HFF-Myc (cell line): Measurements from ENCODE around the gene GPLD1.
"Not testable (repeated sequence)": the region's sequence is repeated elsewhere in the genome, so short reads cannot be mapped to it uniquely, and the experiment has no call there.

Experiments used
- DNase-seq: peaks from one replicate; pipeline ENCODE4 v3.0.0-alpha.2; 2011; ENCODE audit warnings: low read depth; ENCODE audit errors: extremely low read depth
- H3K4me3 ChIP-seq: replicated peaks from 2 replicates; pipeline ENCODE4 v1.5.1; 2011; ENCODE audit warnings: low read depth, mild to moderate bottlenecking, control low read depth, low read length
- CTCF ChIP-seq: IDR thresholded peaks from 2 replicates; pipeline ENCODE4 v1.5.1; 2012; ENCODE audit warnings: mild to moderate bottlenecking, low read depth, low read length, control low read depth; ENCODE audit errors: missing control alignments

Gene GPLD1

GRCh38 chr6:24513602-24514001 is 24.2 kb upstream of the GPLD1 start:
- no peak overlapping the region for H3K4me3 ChIP-seq
- no peak for TF ChIP-seq CTCF

DNA sequence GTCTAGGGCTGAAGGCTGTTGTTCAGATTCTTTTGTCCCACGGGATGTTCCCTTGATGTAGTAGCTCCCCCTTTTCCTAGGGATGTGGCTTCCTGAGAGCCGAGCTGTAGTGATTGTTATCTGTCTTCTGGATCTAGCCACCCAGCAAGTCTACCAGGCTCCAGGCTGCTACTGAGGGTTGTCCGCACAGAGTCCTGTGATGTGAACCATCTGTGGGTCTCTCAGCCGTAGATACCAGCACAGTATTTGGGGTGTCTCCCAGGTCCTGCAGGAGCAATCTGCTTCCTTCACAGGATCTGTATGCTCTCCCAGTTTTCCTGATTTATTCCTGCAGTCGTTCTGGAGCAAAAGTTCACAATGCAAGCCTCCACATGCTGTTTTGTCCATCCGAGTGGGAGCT is 22.6 kb upstream of the GPLD1 start:
- not testable (repeated sequence) for H3K4me3 ChIP-seq, DNase-seq

More at GRCh38 chr6:24513602-24514001, 24.2 kb upstream of the GPLD1 start:
- no peak for DNase-seq

GRCh38 chr6:24506814-24507520 is 17.6 kb upstream of the GPLD1 start:
- no peak for DNase-seq
- TF ChIP-seq CTCF: no peak
- H3K4me3 ChIP-seq: no peak overlapping the region

GRCh38 chr6:24504649-24505586 is 15.5 kb upstream of the GPLD1 start:
- TF ChIP-seq CTCF: no peak
- DNase-seq: no peak
- H3K4me3 ChIP-seq: no peak overlapping the region

DNA sequence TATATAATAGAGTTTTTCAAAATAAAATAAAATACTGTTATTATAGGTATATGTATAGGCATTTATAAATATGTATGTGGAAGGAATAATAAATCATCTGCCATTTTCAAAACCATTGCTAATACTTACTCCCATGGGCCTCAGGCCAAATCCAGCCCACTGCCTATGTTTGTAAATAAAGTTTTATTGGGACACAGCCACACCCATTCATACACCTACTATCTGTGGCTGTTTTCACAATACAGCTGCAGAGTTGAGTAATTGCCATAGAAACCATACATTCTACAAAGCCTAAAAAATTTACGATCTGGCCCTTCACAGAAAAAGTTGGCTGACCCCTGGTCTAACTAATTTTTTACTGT is 14.9 kb upstream of the GPLD1 start:
- no peak for TF ChIP-seq CTCF
- no peak overlapping the region for H3K4me3 ChIP-seq
- no peak for DNase-seq

DNA sequence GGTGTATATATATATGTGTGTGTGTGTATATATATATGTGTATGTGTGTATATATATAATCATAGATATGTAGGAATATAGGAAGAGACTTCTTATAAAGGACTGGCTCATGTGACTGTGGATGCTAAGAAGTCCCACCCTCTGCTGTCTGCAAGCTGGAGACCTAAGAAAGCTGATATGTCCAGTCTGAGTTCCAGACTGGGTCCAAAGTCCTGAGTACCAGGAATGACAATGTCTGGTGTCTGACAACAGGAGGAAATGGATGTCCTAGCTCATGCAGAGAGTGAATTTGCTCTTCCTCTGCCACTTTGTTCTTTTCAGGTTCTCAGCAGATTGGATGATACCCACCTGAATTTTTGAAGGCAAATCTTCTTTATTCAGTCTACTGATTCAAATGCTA is 12.5 kb upstream of the GPLD1 start:
- DNase-seq: no peak
- no peak for TF ChIP-seq CTCF
- no peak overlapping the region for H3K4me3 ChIP-seq

DNA sequence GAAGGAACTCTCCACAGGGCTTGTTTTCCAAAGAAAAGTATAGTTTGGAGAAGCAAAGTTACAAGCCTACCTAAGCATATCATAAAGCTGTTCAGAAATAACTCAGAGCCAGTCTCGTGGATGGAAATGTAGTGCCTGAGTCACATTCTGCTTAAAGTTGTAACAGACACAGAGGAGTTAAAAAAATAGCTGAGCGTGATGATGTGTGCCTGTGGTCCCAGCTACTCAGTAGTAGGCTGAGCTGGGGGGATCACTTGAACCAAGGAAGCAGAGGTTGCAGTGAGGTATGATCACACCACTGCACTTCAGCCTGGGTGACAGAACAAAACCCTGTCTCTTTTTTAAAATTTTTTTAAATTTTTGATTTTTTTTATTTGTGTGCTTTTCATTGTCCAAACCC is 12.0 kb upstream of the GPLD1 start:
- DNase-seq: no peak
- no peak for TF ChIP-seq CTCF
- H3K4me3 ChIP-seq: no peak overlapping the region
